ENCODE results near the gene BCL7A. TPM values are rescaled to one million over a fixed set of nuclear protein-coding genes. Genes with fewer than 3 reads are reported as not detected.

BCL7A gene
- total RNA-seq, 6 experiments from 2014 or later = 2.6 to 3.8 (median 3.4) TPM

- peaks cover 8% of the 10 kb centered on the region for H3K4me1 Mint-ChIP-seq (ENCODE audit: low read depth)
- DNase-seq = no peak
- no peak for TF ChIP-seq CTCF (IDR thresholded peaks at IDR 0.05)
- no peaks in the 10 kb centered on the region for H3K9me3 Mint-ChIP-seq
- H3K4me3 Mint-ChIP-seq = no peak overlapping the region
- H3K27me3 Mint-ChIP-seq (ENCODE audit: insufficient read depth) = peaks cover 3% of the 10 kb centered on the region; the same call in 1 of the 2 replicates
- no peak overlapping the region for H3K27ac Mint-ChIP-seq
- no peaks in the 10 kb centered on the region for H3K36me3 Mint-ChIP-seq (ENCODE audit: low read depth)
Observed at GRCh38 chr12:122026706-122027333, 5.1 kb downstream of the BCL7A start.

- Mint-ChIP-seq H3K27ac (no peak overlapping the region), H3K4me3 (no peak overlapping the region)
- no peak for DNase-seq
Observed at GRCh38 chr12:122028165-122028904, 6.7 kb downstream of the BCL7A start.

DNA sequence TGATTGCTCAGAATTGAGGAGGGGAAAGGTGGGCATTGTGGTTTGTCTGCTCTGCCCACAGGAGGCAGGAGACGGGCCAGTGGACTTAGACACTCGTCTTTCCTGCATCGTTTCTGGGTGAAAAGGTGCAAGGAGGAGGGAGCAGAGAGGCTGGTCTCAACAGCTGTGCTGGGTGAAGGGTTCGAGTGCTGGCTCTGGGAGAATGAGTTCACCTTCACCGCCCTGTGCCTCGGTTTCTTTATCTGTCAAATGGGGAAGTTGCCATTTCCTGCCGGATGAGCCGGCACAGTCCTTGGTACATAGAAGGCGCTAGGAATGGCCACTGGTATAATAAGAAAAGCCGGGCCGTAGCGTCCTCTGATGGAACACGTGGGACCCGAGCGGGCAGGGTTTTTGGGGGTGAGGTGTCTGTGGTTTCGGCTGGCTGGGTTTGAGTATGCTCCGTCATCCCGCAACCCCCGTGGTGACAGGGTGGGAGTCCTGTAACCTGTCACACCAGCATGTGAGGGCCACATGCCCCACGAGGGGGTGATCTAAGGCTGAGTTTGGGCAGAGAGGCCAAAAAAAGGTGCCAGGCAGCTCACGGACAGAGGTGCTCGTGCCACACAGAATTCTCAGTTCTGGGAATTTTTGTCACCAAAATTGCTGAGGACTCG, 7.3 kb downstream of the BCL7A start:
- Mint-ChIP-seq H3K4me3 (no peak overlapping the region), H3K36me3 (ENCODE audit: low read depth) (no peaks in the 10 kb centered on the region), H3K4me1 (ENCODE audit: low read depth) (no peaks in the 10 kb centered on the region), H3K27me3 (ENCODE audit: insufficient read depth) (no peaks in the 10 kb centered on the region), H3K9me3 (no peaks in the 10 kb centered on the region), H3K27ac (no peak overlapping the region)
- no peak for TF ChIP-seq CTCF (IDR thresholded peaks at IDR 0.05)
- DNase-seq = no peak

More at GRCh38 chr12:122028165-122028904, 6.7 kb downstream of the BCL7A start:
- H3K36me3 Mint-ChIP-seq (ENCODE audit: low read depth) = no peaks in the 10 kb centered on the region
- H3K4me1 Mint-ChIP-seq (ENCODE audit: low read depth) = peaks cover 4% of the 10 kb centered on the region
- no peak for TF ChIP-seq CTCF (IDR thresholded peaks at IDR 0.05)
- H3K27me3 Mint-ChIP-seq (ENCODE audit: insufficient read depth) = no peaks in the 10 kb centered on the region
- H3K9me3 Mint-ChIP-seq = no peaks in the 10 kb centered on the region

GRCh38 chr12:122029620-122030423, 8.1 kb downstream of the BCL7A start:
- no peak overlapping the region for H3K4me3 Mint-ChIP-seq
- TF ChIP-seq CTCF (IDR thresholded peaks at IDR 0.05) = no peak
- H3K9me3 Mint-ChIP-seq = no peaks in the 10 kb centered on the region
- H3K36me3 Mint-ChIP-seq (ENCODE audit: low read depth) = no peaks in the 10 kb centered on the region
- H3K27ac Mint-ChIP-seq = no peak overlapping the region
- DNase-seq = no peak
- no peaks in the 10 kb centered on the region for H3K27me3 Mint-ChIP-seq (ENCODE audit: insufficient read depth)
- no peaks in the 10 kb centered on the region for H3K4me1 Mint-ChIP-seq (ENCODE audit: low read depth)

GRCh38 chr12:122030424-122031035, 8.8 kb downstream of the BCL7A start:
- no peak for DNase-seq
- Mint-ChIP-seq H3K36me3 (ENCODE audit: low read depth) (no peaks in the 10 kb centered on the region), H3K27me3 (ENCODE audit: insufficient read depth) (no peaks in the 10 kb centered on the region), H3K27ac (no peak overlapping the region), H3K4me3 (no peak overlapping the region), H3K9me3 (no peaks in the 10 kb centered on the region), H3K4me1 (ENCODE audit: low read depth) (no peaks in the 10 kb centered on the region)
- TF ChIP-seq CTCF (IDR thresholded peaks at IDR 0.05) = no peak

All from HFFc6 (cell line).